IMR-90 (cell line): ENCODE measurements around the gene CDC42EP5. TPM values are rescaled to one million over a fixed set of nuclear protein-coding genes. Genes with fewer than 3 reads are reported as not detected.

Source experiments
- ATAC-seq: fragments of 200-7000 bp; cut with Tn5 transposase; 2 replicates; pipeline ENCODE4 v1.9.1; 2020; ENCODE audit warnings: low read depth, mild to moderate bottlenecking, moderate library complexity
- BruUV-seq: library from RNA; stranded (reverse); fragments of 400-500 nt; replicated peaks from 2 replicates; lab custom pipeline; 2021; lab: Mats Ljungman, UMichigan
- CTCF ChIA-PET: fragments of 300-600 bp; formaldehyde crosslinking; extraction: SDS; loops from one replicate; lab custom pipeline; 2021; ENCODE audit warnings: antibody characterized with exemption; lab: Yijun Ruan, JAX
- POLR2A ChIA-PET: fragments of 300-600 bp; sonication (Branson Sonifier 250); formaldehyde crosslinking; loops from one replicate; lab custom pipeline; 2022; ENCODE audit warnings: antibody characterized with exemption; ENCODE audit not compliant: unreplicated experiment; lab: Charles Lee
- DNase-seq: peaks from one replicate; pipeline ENCODE4 v3.0.0; 2013
- H2AFZ ChIP-seq: replicated peaks from 2 replicates; pipeline ENCODE3; 2013; ENCODE audit warnings: low read length, mild to moderate bottlenecking; ENCODE audit not compliant: poor library complexity
- H2AK5ac ChIP-seq: 2 replicates; pipeline ENCODE4 v1.6.1; 2013; ENCODE audit warnings: low read depth, low read length, inconsistent platforms
- H2AK9ac ChIP-seq: replicated peaks from 2 replicates; pipeline ENCODE3; 2013; ENCODE audit warnings: mild to moderate bottlenecking, low read depth, low read length, moderate library complexity; ENCODE audit not compliant: poor library complexity
- H2BK120ac ChIP-seq: 2 replicates; pipeline ENCODE4 v1.6.1; 2013; ENCODE audit warnings: low read depth, low read length, inconsistent platforms
- H2BK15ac ChIP-seq: 3 replicates; pipeline ENCODE4 v1.6.1; 2013; ENCODE audit warnings: low read depth, low read length, inconsistent platforms
- H2BK20ac ChIP-seq: 2 replicates; pipeline ENCODE4 v1.6.1; 2013; ENCODE audit warnings: low read depth, mild to moderate bottlenecking, inconsistent platforms, low read length, moderate library complexity
- H2BK5ac ChIP-seq: 2 replicates; pipeline ENCODE4 v1.6.1; 2013; ENCODE audit warnings: mild to moderate bottlenecking, low read depth, low read length, inconsistent platforms; ENCODE audit not compliant: poor library complexity, severe bottlenecking
- H3K14ac ChIP-seq: replicated peaks from 2 replicates; pipeline ENCODE4 v1.6.1; 2013; ENCODE audit warnings: low read depth, low read length, inconsistent platforms
- H3K18ac ChIP-seq: 2 replicates; pipeline ENCODE4 v1.6.1; 2013; ENCODE audit warnings: low read depth, low read length, control low read depth
- H3K23ac ChIP-seq: 2 replicates; pipeline ENCODE4 v1.6.1; 2013; ENCODE audit warnings: low read depth, low read length, inconsistent platforms
- H3K27ac ChIP-seq: 2 replicates; pipeline ENCODE4 v1.5.1; 2013; ENCODE audit warnings: mild to moderate bottlenecking, control low read depth, low read length; ENCODE audit not compliant: insufficient read depth
- H3K27me3 ChIP-seq: 2 replicates; pipeline ENCODE4 v1.6.1; 2013; ENCODE audit warnings: low read length; ENCODE audit not compliant: control insufficient read depth, insufficient read depth
- H3K36me3 ChIP-seq: 2 replicates; pipeline ENCODE4 v1.6.1; 2013; ENCODE audit warnings: low read length, mixed read lengths; ENCODE audit not compliant: control insufficient read depth, insufficient read depth
- H3K4ac ChIP-seq: 2 replicates; pipeline ENCODE4 v1.6.1; 2013; ENCODE audit warnings: low read depth, low read length, inconsistent platforms
- H3K4me1 ChIP-seq: 2 replicates; pipeline ENCODE4 v1.6.1; 2013; ENCODE audit warnings: low read length, mixed read lengths; ENCODE audit not compliant: control insufficient read depth, insufficient read depth
- H3K4me2 ChIP-seq: 2 replicates; pipeline ENCODE4 v1.6.1; 2013; ENCODE audit warnings: low read depth, mild to moderate bottlenecking, control low read depth, low read length, moderate library complexity
- H3K4me3 ChIP-seq: 2 replicates; pipeline ENCODE4 v1.5.1; 2013; ENCODE audit warnings: low read depth, mild to moderate bottlenecking, control low read depth, low read length, moderate library complexity; ENCODE audit not compliant: insufficient read depth
- H3K56ac ChIP-seq: 2 replicates; pipeline ENCODE4 v1.6.1; 2013; ENCODE audit warnings: low read length, inconsistent platforms; ENCODE audit not compliant: insufficient read depth; ENCODE audit errors: extremely low read depth
- H3K79me1 ChIP-seq, 2 experiments: 2 replicates each; pipeline ENCODE4 v1.6.1; 2013; ENCODE audit warnings: low read length in 2 of 2, inconsistent platforms in 1 of 2, low read depth in 1 of 2
- H3K9ac ChIP-seq: 2 replicates; pipeline ENCODE4 v1.6.1; 2013; ENCODE audit warnings: low read depth, low read length, control low read depth
- H3K9me1 ChIP-seq: 2 replicates; pipeline ENCODE4 v1.6.1; 2013; ENCODE audit warnings: low read length, inconsistent platforms; ENCODE audit not compliant: insufficient read depth
- H3K9me3 ChIP-seq: 2 replicates; pipeline ENCODE4 v1.6.1; 2013; ENCODE audit warnings: low read length; ENCODE audit not compliant: control insufficient read depth, insufficient read depth
- H4K20me1 ChIP-seq: 2 replicates; pipeline ENCODE4 v1.6.1; 2013; ENCODE audit warnings: low read length, inconsistent platforms; ENCODE audit not compliant: insufficient read depth
- H4K5ac ChIP-seq: 2 replicates; pipeline ENCODE4 v1.6.1; 2013; ENCODE audit warnings: mild to moderate bottlenecking, low read depth, low read length, control low read depth
- H4K8ac ChIP-seq, 2 experiments: 2 replicates each; pipeline ENCODE4 v1.6.1; 2013; ENCODE audit warnings: low read depth in 2 of 2, low read length in 2 of 2, control low read depth in 1 of 2, inconsistent platforms in 1 of 2
- H4K91ac ChIP-seq: 2 replicates; pipeline ENCODE4 v1.6.1; 2013; ENCODE audit warnings: low read depth, low read length, inconsistent platforms; ENCODE audit not compliant: insufficient read depth
- CEBPB ChIP-seq: IDR thresholded peaks from 2 replicates; pipeline ENCODE4 v1.6.1; 2012; ENCODE audit warnings: low read depth, low read length, improper control_type of control experiment
- MAZ ChIP-seq: IDR thresholded peaks from 2 replicates; pipeline ENCODE4 v1.6.1; 2012; ENCODE audit warnings: low read depth, mild to moderate bottlenecking, low read length, improper control_type of control experiment, moderate library complexity, borderline replicate concordance
- MXI1 ChIP-seq: IDR thresholded peaks from 2 replicates; pipeline ENCODE4 v1.6.1; 2012; ENCODE audit warnings: low read depth, mild to moderate bottlenecking, low read length, moderate library complexity, borderline replicate concordance
- NFE2L2 ChIP-seq: fragments of 150-350 bp; IDR thresholded peaks from 2 replicates; pipeline ENCODE4 v1.6.1; 2016; ENCODE audit warnings: low read depth, mild to moderate bottlenecking, low read length
- POLR2A ChIP-seq: IDR thresholded peaks from 2 replicates; pipeline ENCODE4 v1.6.1; 2012; ENCODE audit warnings: mild to moderate bottlenecking, low read depth, low read length
- RCOR1 ChIP-seq: IDR thresholded peaks from 2 replicates; pipeline ENCODE4 v1.6.1; 2012; ENCODE audit warnings: mild to moderate bottlenecking, low read length, improper control_type of control experiment; ENCODE audit not compliant: insufficient replicate concordance
- SMC3 ChIP-seq: fragments of 150-350 bp; IDR thresholded peaks from 2 replicates; pipeline ENCODE4 v1.6.1; 2016; ENCODE audit warnings: low read depth, mild to moderate bottlenecking, antibody characterized with exemption, low read length, moderate library complexity
- WGBS, 2 experiments: methylation state at CpG; one replicate each; pipeline versions ENCODE4 v1.1.5 to v1.1.7; 2013; ENCODE audit warnings: missing lambda C conversion rate in 2 of 2; ENCODE audit not compliant: insufficient read length in 1 of 2; ENCODE audit errors: extremely low coverage in 2 of 2; 5-methylcytosine and 5-hydroxymethylcytosine counted together
- dilution Hi-C: fragments of 300-500 bp; cut with HindIII; formaldehyde crosslinking; loops from one replicate; pipeline ENCODE4 v1.14.3; 2018; ENCODE audit warnings: low sequenced_read_pairs; ENCODE audit not compliant: unreplicated experiment
- in situ Hi-C: fragments of 300-500 bp; cut with MboI; formaldehyde crosslinking; loops from 3 replicates; pipeline ENCODE4 v1.14.3; 2019; ENCODE audit warnings: low sequenced_read_pairs, inconsistent platforms, mixed read lengths
- intact Hi-C: fragments of 100-400 bp; cut with micrococcal nuclease; formaldehyde crosslinking; loops from 2 replicates; pipeline ENCODE4 v1.10.0; 2022
- polyA plus RNA-seq, 3 experiments: library from polyadenylated mRNA; depleted of rRNA; stranded (reverse); fragments of >200 nt; gene quantifications; 2 replicates each; pipeline ENCODE4 v1.2.3, GENCODE V29; 2012; ENCODE audit warnings: low replicate concordance in 1 of 3
- total RNA-seq: library from RNA; depleted of rRNA; stranded (reverse); fragments of >200 nt; gene quantifications from 2 replicates; pipeline ENCODE4 v1.2.3, GENCODE V29; 2012
- TF ChIP-seq, protein P1 (sequence below): fragments of 150-350 bp; IDR thresholded peaks from 2 replicates; pipeline ENCODE4 v1.6.1; 2017; ENCODE audit warnings: mild to moderate bottlenecking, antibody characterized with exemption, low read length, low read depth

The CDC42EP5 gene
- total and polyA plus RNA-seq, 2 of the 4 experiments (the other 2 are of a cell fraction), result 7.2 to 25.3 TPM

DNA sequence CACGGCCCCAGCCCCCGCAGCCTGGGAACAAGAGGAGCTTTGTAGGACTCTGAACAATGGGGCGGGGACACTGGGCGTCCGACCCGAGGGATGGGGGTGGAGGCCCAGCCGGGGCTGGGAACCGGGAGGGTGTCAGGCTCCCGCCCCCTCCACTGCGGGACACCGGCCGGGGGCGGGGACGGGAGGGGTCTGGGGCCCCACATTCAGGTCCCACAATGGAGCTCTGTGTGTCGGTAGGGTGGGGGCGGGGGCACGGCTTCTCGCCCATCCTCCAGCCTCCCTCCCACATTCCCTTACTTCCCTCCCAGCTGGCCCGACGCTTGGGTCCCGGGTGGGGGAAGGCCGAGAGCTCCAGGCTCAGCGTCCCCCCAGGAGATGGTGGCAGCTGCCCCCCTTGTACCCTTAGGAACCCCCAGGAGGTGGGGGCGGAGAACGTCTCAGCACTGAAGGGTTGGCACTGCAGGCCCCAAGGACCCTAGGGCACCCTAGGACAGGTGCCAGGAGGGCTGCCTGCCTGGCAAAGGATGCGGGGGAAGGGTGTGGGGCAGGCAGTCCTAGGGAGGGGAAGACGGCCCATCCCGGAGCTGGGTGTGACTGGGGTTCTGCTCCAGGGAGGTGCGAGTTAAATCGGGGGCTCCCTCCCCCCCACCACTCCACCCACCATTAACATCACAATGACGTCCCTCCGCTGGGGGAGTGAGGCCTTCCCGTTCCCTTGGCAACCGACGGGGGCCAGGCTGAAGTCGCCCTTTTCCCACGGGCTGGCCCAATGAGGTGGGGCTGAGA is 52.5 kb downstream of the CDC42EP5 start:
- Histone ChIP-seq H4K5ac (no peak overlapping the region), H3K4ac (no peak overlapping the region), H2AK9ac (no peak overlapping the region), H3K56ac (no peak overlapping the region), H3K23ac (no peak overlapping the region), H3K9me3 (no peaks in the 10 kb centered on the region), H3K4me3 (no peak overlapping the region), H3K18ac (no peak overlapping the region), H3K9me1 (peaks cover 3% of the 10 kb centered on the region; the same call in 1 of the 2 replicates), H3K14ac (no peak overlapping the region), H2AFZ (no peak overlapping the region), H3K4me2 (no peak overlapping the region), H3K27ac (no peak overlapping the region), H3K4me1 (no peaks in the 10 kb centered on the region), H3K36me3 (no peaks in the 10 kb centered on the region), H2BK20ac (no peak overlapping the region), H4K91ac (no peak overlapping the region), H2BK120ac (no peak overlapping the region), H4K20me1 (no peaks in the 10 kb centered on the region), H2BK5ac (no peak overlapping the region), H2BK15ac (no peak overlapping the region), H3K9ac (no peak overlapping the region), H3K79me1 (no peaks in the 10 kb centered on the region), H3K27me3 (peaks cover 30% of the 10 kb centered on the region), H2AK5ac (no peak overlapping the region), H4K8ac (no peak overlapping the region)
- TF ChIP-seq NFE2L2 (no peak), MXI1 (no peak), POLR2A (no peak), SMC3 (no peak), RCOR1 (no peak), MAZ (no peak), CEBPB (no peak)
- TF ChIP-seq, protein P1, sequence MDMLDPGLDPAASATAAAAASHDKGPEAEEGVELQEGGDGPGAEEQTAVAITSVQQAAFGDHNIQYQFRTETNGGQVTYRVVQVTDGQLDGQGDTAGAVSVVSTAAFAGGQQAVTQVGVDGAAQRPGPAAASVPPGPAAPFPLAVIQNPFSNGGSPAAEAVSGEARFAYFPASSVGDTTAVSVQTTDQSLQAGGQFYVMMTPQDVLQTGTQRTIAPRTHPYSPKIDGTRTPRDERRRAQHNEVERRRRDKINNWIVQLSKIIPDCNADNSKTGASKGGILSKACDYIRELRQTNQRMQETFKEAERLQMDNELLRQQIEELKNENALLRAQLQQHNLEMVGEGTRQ, result no peak
- ChIA-PET CTCF (no interaction called here), POLR2A (no interaction called here)
- in situ Hi-C loops, result no loop called here
- no CpG with 5 or more reads among the region's 37 CpGs for WGBS, 2 experiments
- DNase-seq, result no peak
- intact Hi-C loops, result no loop called here
- dilution Hi-C loops, result no loop called here
- peak; percentile 15 for ATAC-seq
- BruUV-seq, result no TSS peak
